ENCODE measurements around the gene NFILZ. TPM values are rescaled to one million over a fixed set of nuclear protein-coding genes. Genes with fewer than 3 reads are reported as not detected.

Gene NFILZ, protein sequence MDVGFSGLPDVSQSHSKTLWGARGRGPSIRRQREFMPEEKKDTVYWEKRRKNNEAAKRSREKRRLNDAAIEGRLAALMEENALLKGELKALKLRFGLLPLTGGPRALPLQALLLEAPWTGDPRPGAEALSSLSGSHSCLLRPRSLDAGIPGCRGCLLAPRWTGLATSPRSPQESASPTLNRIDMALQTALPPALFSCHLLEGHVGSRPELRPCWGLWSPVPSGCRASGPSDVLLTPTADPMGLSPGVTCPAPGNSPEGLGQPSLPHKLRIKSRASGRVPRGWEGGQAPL
- not detected for total RNA-seq
- polyA plus RNA-seq (2013, experiment 1 of 2), result not detected
- not detected for polyA plus RNA-seq (2013, experiment 2 of 2)
- long read RNA-seq, experiment 1, result 0 reads
- long read RNA-seq, experiment 2, result 0 reads
- long read RNA-seq, experiment 3, result 0 reads
- long read RNA-seq, experiment 4, result 0 reads

DNA sequence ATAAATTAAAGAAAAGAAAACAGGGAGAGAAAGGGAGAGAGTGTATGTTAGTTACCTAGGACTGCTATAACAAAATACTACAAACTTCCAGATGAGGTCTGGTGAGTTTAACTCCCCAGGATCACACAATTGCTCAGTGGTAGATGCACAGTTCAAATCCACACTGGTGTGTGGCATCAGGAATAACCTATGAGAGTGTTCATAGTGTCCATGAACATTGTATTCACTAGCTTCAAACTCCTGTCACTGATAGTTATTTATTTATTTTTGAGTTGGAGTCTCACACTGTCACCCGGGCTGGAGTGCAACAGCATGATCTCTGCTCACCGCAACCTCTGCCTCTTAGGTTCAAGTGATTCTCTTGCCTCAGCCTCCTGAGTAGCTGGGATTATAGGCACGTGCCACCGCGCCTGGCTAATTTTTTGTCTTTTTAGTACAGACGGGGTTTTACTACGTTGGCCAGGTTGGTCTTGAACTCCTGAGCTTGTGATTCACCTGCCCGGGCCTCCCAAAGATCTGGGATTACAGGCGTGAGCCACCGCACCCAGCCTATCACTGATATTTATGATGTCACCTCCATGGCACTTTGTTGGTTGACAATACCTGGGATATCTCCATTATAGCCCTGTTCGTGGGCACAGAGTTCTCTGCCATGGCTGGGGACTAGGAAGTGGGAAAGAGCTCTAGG is at the start of gene NFILZ:
NFILZ (plus strand) TSS at position 638 of the 688 bp plus-strand sequence. CDS start 46,133 bp downstream, outside the sequence.
- H3K9ac ChIP-seq (ENCODE audit: extremely low read depth, low read length, poor library complexity, severe bottlenecking), result no peak within 1 kb of the TSS
- H3K9me3 Mint-ChIP-seq, result no peaks in the 10 kb centered on the region
- peak within 1 kb of the TSS; percentile 53 for H3K27ac ChIP-seq (ENCODE audit: low read depth, low read length)
- H3K4me3 Mint-ChIP-seq, result no peak within 1 kb of the TSS
- peaks cover 10% of the 10 kb centered on the region for H3K4me1 Mint-ChIP-seq
- no peaks in the 10 kb centered on the region for H3K36me3 ChIP-seq (ENCODE audit: control insufficient read depth, insufficient read depth, low read length)
- no peaks in the 10 kb centered on the region for H3K36me3 Mint-ChIP-seq (ENCODE audit: low read depth)
- H3K27me3 ChIP-seq (ENCODE audit: control insufficient read depth, insufficient read depth, low read length, poor library complexity, severe bottlenecking), result no peaks in the 10 kb centered on the region
- WGBS, 2 experiments (ENCODE audit: insufficient coverage in 1 of 2, insufficient read length in 1 of 2), result 91 to 92% methylated on average over 10 to 11 of the region's 11 CpGs
- no peaks in the 10 kb centered on the region for H3K27me3 Mint-ChIP-seq (ENCODE audit: insufficient read depth)
- TF ChIP-seq, protein P1, sequence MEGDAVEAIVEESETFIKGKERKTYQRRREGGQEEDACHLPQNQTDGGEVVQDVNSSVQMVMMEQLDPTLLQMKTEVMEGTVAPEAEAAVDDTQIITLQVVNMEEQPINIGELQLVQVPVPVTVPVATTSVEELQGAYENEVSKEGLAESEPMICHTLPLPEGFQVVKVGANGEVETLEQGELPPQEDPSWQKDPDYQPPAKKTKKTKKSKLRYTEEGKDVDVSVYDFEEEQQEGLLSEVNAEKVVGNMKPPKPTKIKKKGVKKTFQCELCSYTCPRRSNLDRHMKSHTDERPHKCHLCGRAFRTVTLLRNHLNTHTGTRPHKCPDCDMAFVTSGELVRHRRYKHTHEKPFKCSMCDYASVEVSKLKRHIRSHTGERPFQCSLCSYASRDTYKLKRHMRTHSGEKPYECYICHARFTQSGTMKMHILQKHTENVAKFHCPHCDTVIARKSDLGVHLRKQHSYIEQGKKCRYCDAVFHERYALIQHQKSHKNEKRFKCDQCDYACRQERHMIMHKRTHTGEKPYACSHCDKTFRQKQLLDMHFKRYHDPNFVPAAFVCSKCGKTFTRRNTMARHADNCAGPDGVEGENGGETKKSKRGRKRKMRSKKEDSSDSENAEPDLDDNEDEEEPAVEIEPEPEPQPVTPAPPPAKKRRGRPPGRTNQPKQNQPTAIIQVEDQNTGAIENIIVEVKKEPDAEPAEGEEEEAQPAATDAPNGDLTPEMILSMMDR (conservative IDR thresholded peaks at IDR 0.05), result no peak
- H3K4me3 ChIP-seq (ENCODE audit: low read length), result no peak within 1 kb of the TSS
- no peak for DNase-seq
- H3K27ac Mint-ChIP-seq, result peak within 1 kb of the TSS; percentile 1
- H3K4me1 ChIP-seq (ENCODE audit: control insufficient read depth, insufficient read depth, low read length), result peaks cover 2% of the 10 kb centered on the region
- no peaks in the 10 kb centered on the region for H3K9me3 ChIP-seq (ENCODE audit: control insufficient read depth, low read length)

DNA sequence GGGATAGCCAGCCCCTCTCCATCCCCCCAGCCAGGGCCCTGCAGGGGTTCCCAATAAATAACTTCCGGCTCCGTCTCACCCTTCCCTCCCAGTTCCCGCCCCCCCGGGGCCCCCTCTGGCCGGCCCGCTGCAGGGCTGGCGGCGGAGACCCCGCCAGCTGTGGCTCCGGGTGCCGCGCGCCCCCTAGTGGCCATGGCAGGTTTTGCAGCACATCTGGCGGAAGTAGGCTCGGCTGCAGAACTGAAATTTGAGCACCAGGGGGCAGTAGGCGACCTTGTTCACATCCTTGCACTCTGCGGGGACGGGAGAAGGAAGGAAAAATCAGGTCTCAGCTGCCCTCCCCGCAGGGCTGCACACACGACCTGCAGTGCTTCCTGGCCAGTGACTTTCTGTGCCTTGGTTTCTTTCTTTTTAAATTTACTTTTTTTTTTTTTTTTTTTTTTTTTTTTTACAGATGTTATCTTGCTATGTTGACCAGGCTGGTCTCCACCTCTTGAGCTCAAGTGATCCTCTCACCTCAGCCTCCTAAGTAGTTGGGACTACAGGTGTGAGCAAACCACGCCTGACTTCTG is 49.6 kb upstream of the NFILZ start:
- H3K4me3 ChIP-seq (ENCODE audit: low read length), result no peak overlapping the region

More for the DNA sequence above, 49.6 kb upstream of the NFILZ start:
- TF ChIP-seq, protein P1 (conservative IDR thresholded peaks at IDR 0.05), result peak; percentile 100
- Histone ChIP-seq H3K9ac (ENCODE audit: extremely low read depth, low read length, poor library complexity, severe bottlenecking) (no peak overlapping the region), H3K27ac (ENCODE audit: low read depth, low read length) (no peak overlapping the region), H3K9me3 (ENCODE audit: control insufficient read depth, low read length) (no peaks in the 10 kb centered on the region), H3K36me3 (ENCODE audit: control insufficient read depth, insufficient read depth, low read length) (no peaks in the 10 kb centered on the region), H3K27me3 (ENCODE audit: control insufficient read depth, insufficient read depth, low read length, poor library complexity, severe bottlenecking) (no peaks in the 10 kb centered on the region), H3K4me1 (ENCODE audit: control insufficient read depth, insufficient read depth, low read length) (peaks cover under 1% of the 10 kb centered on the region)
- Mint-ChIP-seq H3K27me3 (ENCODE audit: insufficient read depth) (peaks cover 20% of the 10 kb centered on the region), H3K36me3 (ENCODE audit: low read depth) (no peaks in the 10 kb centered on the region), H3K9me3 (no peaks in the 10 kb centered on the region), H3K4me3 (no peak overlapping the region), H3K27ac (no peak overlapping the region), H3K4me1 (peaks cover under 1% of the 10 kb centered on the region)
- DNase-seq, result peak; percentile 96
- 4 to 10% methylated on average over 9 to 20 of the region's 21 CpGs for WGBS, 2 experiments (ENCODE audit: insufficient coverage in 1 of 2, insufficient read length in 1 of 2)
